Type B pancreatic cell (in vitro differentiated cells): ENCODE data around the gene RTCB. TPM values are rescaled to one million over a fixed set of nuclear protein-coding genes. Genes with fewer than 3 reads are reported as not detected.

ENCODE experiments used
- DNase-seq: peaks from one replicate; pipeline ENCODE4 v3.0.0; 2021; ENCODE audit warnings: mixed read lengths; ENCODE audit not compliant: unreplicated experiment; ENCODE audit errors: extremely low spot score
- H3K27ac Mint-ChIP-seq: 2 replicates; pipeline ENCODE4 v1.8.0; 2021; ENCODE audit warnings: mild to moderate bottlenecking, mixed read lengths
- H3K27me3 Mint-ChIP-seq: 2 replicates; pipeline ENCODE4 v1.8.0; 2021; ENCODE audit warnings: mixed read lengths
- H3K36me3 Mint-ChIP-seq: 2 replicates; pipeline ENCODE4 v1.8.0; 2021; ENCODE audit warnings: mixed read lengths
- H3K4me1 Mint-ChIP-seq: one replicate; pipeline ENCODE4 v1.8.0; 2021; ENCODE audit warnings: mixed read lengths; ENCODE audit not compliant: unreplicated experiment
- H3K4me3 Mint-ChIP-seq: 2 replicates; pipeline ENCODE4 v1.8.0; 2021; ENCODE audit warnings: mild to moderate bottlenecking, mixed read lengths
- H3K9me3 Mint-ChIP-seq: 2 replicates; pipeline ENCODE4 v1.8.0; 2021; ENCODE audit warnings: mixed read lengths
- total RNA-seq: library from RNA; stranded (reverse); gene quantifications from 2 replicates; pipeline ENCODE4 v1.2.1, GENCODE V29; 2021; ENCODE audit warnings: low replicate concordance
- TF ChIP-seq, protein P1 (sequence below): fragments of 200-600 bp; sonication (generic); conservative IDR thresholded peaks from 2 replicates; pipeline ENCODE4 v1.5.0; 2021; ENCODE audit warnings: antibody characterized with exemption, mild to moderate bottlenecking

The RTCB gene
- total RNA-seq, 1 donor from 2014 or later: 87.7 TPM

DNA sequence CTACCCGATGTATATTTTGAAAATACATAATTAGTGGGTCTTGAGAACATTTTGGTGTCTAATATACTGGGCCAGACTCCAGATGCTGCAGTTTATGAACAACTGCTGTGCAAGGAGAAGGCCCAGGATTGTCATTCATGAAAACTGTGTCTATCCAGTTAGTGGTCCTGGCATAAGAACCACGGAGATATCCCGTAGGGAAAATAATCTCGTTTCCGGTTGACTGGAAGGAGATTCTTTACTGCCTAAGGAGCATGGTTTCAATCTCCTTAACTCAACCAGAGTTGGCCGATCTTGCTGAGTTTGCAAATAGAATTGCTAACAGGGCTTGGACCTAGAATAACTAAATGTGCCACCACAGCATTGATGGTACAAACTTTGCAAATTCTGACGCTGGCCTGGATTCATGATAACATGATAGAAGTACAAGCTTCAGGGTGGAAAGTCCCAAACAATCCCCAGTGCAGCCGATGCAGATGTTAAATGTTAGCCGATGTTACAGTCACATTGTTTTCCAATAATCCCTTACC is 4.6 kb upstream of the RTCB start:
- DNase-seq: no peak
- no peak overlapping the region for H3K4me3 Mint-ChIP-seq
- H3K27me3 Mint-ChIP-seq: peaks cover 37% of the 10 kb centered on the region
- peaks cover 3% of the 10 kb centered on the region for H3K36me3 Mint-ChIP-seq
- no peaks in the 10 kb centered on the region for H3K9me3 Mint-ChIP-seq
- no peak overlapping the region for H3K27ac Mint-ChIP-seq
- peaks cover 13% of the 10 kb centered on the region for H3K4me1 Mint-ChIP-seq
- TF ChIP-seq, protein P1, sequence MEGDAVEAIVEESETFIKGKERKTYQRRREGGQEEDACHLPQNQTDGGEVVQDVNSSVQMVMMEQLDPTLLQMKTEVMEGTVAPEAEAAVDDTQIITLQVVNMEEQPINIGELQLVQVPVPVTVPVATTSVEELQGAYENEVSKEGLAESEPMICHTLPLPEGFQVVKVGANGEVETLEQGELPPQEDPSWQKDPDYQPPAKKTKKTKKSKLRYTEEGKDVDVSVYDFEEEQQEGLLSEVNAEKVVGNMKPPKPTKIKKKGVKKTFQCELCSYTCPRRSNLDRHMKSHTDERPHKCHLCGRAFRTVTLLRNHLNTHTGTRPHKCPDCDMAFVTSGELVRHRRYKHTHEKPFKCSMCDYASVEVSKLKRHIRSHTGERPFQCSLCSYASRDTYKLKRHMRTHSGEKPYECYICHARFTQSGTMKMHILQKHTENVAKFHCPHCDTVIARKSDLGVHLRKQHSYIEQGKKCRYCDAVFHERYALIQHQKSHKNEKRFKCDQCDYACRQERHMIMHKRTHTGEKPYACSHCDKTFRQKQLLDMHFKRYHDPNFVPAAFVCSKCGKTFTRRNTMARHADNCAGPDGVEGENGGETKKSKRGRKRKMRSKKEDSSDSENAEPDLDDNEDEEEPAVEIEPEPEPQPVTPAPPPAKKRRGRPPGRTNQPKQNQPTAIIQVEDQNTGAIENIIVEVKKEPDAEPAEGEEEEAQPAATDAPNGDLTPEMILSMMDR: no peak

DNA sequence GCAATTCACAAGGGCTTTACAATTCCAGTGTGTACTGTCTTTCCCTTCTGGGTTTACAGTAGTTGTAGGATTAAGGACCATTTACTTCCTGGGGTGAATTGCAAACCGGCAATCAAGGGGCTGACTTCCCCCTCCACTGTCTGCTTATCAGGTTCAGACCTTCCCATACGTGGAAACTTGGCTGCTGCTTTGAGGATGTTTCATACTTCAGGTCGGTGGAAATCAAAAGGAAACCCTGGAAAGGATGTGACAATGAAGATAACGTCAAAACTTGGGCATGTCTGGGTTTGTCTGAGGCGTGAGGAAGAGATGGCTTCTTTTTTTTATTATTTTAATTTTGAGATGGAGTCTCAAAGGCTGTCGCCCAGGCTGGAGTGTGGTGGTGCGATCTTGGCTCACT is 2.1 kb upstream of the RTCB start:
- Mint-ChIP-seq H3K9me3 (no peaks in the 10 kb centered on the region), H3K36me3 (peaks cover 3% of the 10 kb centered on the region), H3K4me1 (peaks cover 27% of the 10 kb centered on the region), H3K27me3 (peaks cover 22% of the 10 kb centered on the region), H3K4me3 (no peak overlapping the region), H3K27ac (no peak overlapping the region)
- TF ChIP-seq, protein P1: no peak
- DNase-seq: no peak

DNA sequence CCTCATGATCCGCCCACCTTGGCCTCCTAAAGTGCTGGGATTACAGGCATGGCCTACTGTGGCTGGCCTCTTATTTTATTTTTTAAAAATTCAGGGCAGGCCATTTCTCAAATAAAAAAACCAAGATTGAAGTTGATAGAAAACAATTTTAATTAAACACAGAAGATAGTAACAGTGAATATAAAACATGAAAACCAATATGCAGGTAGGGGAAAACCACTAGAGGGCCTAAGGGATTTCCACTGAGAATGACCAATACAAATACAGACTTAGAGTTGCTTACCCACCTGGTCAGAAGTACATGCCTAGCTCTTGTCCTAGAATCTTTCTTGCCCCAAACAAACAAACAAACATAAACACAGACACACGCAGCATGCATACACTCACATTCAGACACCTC is 1.7 kb upstream of the RTCB start:
- H3K4me1 Mint-ChIP-seq: peaks cover 28% of the 10 kb centered on the region
- TF ChIP-seq, protein P1: peak; percentile 64
- no peak overlapping the region for H3K27ac Mint-ChIP-seq
- H3K36me3 Mint-ChIP-seq: peaks cover 3% of the 10 kb centered on the region
- H3K4me3 Mint-ChIP-seq: no peak overlapping the region
- peaks cover 21% of the 10 kb centered on the region for H3K27me3 Mint-ChIP-seq
- DNase-seq: no peak
- no peaks in the 10 kb centered on the region for H3K9me3 Mint-ChIP-seq

DNA sequence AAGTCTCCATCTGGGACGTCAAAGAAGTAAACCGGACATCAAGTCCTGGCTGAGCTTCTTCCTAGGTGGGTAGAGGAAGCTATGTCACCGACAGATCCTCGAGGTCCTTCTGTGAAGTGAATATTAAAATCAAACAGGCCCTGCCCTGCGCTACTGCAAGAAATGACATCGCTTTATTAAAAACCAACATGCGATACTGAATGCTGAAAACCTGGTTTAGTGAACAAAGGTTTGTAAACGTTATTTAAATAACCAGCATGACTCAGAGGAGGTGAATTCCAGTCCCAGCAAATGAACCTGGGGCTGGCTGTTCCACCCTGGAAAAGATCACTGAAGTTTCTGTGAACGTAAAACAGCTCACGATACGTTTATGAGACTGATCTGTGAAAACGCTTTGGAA is 645 bp downstream of the RTCB start:
- Mint-ChIP-seq H3K4me3 (peak overlapping the region; percentile 98), H3K9me3 (no peaks in the 10 kb centered on the region)
- DNase-seq: no peak

DNA sequence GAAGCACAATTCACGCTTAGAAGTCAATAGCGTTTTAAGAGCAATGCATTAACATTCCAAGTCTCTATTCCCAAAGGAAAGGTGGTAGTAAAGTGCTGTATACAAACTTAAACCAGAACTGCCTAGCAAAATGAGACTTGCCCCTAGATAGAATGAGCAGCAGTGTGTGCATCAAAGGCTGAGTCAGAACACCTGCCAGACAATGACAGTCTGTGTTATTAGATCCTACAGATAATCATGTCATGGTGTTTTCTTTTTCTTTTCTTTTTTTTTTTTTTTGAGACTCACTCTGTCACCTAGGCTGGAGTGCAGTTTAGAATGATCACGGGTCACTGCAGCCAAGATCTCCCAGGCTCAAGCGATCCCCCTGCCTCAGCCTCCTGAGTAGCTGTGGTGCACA is 1.6 kb downstream of the RTCB start:
- DNase-seq: no peak
- peak overlapping the region; percentile 84 for H3K27ac Mint-ChIP-seq
- H3K27me3 Mint-ChIP-seq: peaks cover 9% of the 10 kb centered on the region
- TF ChIP-seq, protein P1: no peak
- peaks cover 31% of the 10 kb centered on the region for H3K4me1 Mint-ChIP-seq
- H3K9me3 Mint-ChIP-seq: no peaks in the 10 kb centered on the region
- H3K36me3 Mint-ChIP-seq: peaks cover 12% of the 10 kb centered on the region
- H3K4me3 Mint-ChIP-seq: peak overlapping the region; percentile 98

More for the DNA sequence above, 645 bp downstream of the RTCB start:
- H3K36me3 Mint-ChIP-seq: peaks cover 12% of the 10 kb centered on the region
- peak overlapping the region; percentile 84 for H3K27ac Mint-ChIP-seq
- H3K27me3 Mint-ChIP-seq: peaks cover 12% of the 10 kb centered on the region
- TF ChIP-seq, protein P1: no peak
- H3K4me1 Mint-ChIP-seq: peaks cover 31% of the 10 kb centered on the region

DNA sequence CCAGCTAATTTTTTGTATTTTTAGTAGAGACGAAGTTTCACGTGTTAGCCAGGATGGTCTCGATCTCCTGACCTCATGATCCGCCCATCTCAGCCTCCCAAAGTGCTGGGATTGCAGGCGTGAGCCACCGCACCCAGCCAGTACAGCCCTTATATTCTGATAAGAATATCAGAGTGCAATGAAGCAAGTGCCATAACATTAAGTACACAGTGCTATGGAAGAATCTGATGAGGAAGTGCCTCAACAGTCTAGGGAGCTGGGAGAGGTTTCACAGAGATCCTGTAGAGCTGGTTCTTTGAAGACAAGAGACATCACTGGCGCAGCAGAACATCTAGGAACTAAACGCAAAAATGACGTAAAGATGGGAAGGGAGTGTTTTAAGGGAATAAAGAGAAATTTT is 2.1 kb downstream of the RTCB start:
- DNase-seq: no peak
- peaks cover 31% of the 10 kb centered on the region for H3K4me1 Mint-ChIP-seq
- H3K4me3 Mint-ChIP-seq: peak overlapping the region; percentile 98
- H3K27ac Mint-ChIP-seq: peak overlapping the region; percentile 84
- peaks cover 4% of the 10 kb centered on the region for H3K27me3 Mint-ChIP-seq
- no peaks in the 10 kb centered on the region for H3K9me3 Mint-ChIP-seq
- TF ChIP-seq, protein P1: no peak
- peaks cover 12% of the 10 kb centered on the region for H3K36me3 Mint-ChIP-seq
